Activated T-cell treated with anti-CD3 and anti-CD28 coated beads, Interleukin-2, amount 50 U/mL, for 24 hours (primary cell): ENCODE results near the gene PRMT1.
"Not testable (repeated sequence)": the region's sequence is repeated elsewhere in the genome, so short reads cannot be mapped to it uniquely, and the experiment has no call there.

Experiments
- DNase-seq: peaks from one replicate; pipeline ENCODE4 v3.0.0-alpha.2; 2020
- H3K27ac Mint-ChIP-seq: 2 replicates; pipeline ENCODE4 v1.8.0; 2020; ENCODE audit warnings: mild to moderate bottlenecking, mixed read lengths
- H3K27me3 Mint-ChIP-seq: 2 replicates; pipeline ENCODE4 v1.8.0; 2020; ENCODE audit warnings: mixed read lengths
- H3K36me3 Mint-ChIP-seq: 2 replicates; pipeline ENCODE4 v1.8.0; 2020; ENCODE audit warnings: low read depth, mixed read lengths
- H3K4me1 Mint-ChIP-seq: 2 replicates; pipeline ENCODE4 v1.8.0; 2020; ENCODE audit warnings: low read depth, mixed read lengths
- H3K4me3 Mint-ChIP-seq: 2 replicates; pipeline ENCODE4 v1.8.0; 2020; ENCODE audit warnings: mild to moderate bottlenecking, moderate library complexity, mixed read lengths
- H3K9me3 Mint-ChIP-seq: 2 replicates; pipeline ENCODE4 v1.8.0; 2020; ENCODE audit warnings: mixed read lengths

Gene PRMT1

DNA sequence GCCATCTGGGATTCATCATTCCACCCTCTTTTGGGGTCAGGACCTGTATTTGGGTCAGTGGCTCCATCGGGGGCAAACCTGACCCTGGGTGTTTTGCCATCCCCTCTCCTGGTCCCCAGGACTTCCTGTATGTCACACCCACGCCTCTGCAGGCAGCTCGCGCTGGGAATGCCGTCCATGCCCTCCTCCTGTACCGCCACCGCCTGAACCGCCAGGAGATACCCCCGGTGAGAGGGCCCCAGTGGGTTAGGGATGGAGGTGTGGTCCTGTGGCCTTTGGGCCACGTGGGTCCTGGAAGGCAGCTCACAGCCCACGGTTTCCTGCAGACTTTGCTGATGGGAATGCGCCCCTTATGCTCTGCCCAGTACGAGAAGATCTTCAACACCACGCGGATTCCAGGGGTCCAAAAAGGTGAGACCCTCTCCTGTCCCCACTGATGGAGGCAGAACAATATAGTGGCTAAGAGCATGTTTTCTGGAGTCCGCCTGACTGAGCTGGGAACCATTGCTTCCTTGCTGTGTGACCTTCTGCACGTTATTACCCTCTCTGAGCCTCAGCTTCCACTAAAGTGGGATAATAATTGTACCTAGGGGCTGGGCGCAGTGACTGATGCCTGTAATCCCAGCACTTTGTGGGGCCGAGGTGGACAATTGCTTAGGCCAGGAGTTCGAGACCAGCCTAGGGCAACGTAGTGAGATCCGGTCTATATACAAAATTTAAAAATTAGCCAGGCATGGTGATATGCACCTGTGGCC is 28.0 kb downstream of the PRMT1 start:
- H3K27ac Mint-ChIP-seq: no peak overlapping the region

DNA sequence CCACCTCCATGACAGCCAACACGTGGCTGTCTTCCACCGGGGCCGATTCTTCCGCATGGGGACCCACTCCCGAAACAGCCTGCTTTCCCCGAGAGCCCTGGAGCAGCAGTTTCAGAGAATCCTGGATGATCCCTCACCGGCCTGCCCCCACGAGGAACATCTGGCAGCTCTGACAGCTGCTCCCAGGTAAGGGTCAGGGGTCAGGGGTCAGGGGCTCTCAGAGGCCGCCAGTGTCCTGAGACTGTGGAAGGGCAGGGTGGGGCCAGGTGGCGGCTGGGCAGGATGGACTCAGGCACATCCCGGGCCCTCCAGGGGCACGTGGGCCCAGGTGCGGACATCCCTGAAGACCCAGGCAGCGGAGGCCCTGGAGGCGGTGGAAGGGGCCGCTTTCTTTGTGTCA is 28.8 kb downstream of the PRMT1 start:
- DNase-seq: no peak
- no peaks in the 10 kb centered on the region for H3K27me3 Mint-ChIP-seq
- no peak overlapping the region for H3K4me3 Mint-ChIP-seq
- H3K27ac Mint-ChIP-seq: no peak overlapping the region
- H3K9me3 Mint-ChIP-seq: no peaks in the 10 kb centered on the region
- H3K36me3 Mint-ChIP-seq: no peaks in the 10 kb centered on the region
- no peaks in the 10 kb centered on the region for H3K4me1 Mint-ChIP-seq

More for the DNA sequence above, 28.0 kb downstream of the PRMT1 start:
- Mint-ChIP-seq H3K4me1 (no peaks in the 10 kb centered on the region), H3K27me3 (no peaks in the 10 kb centered on the region), H3K4me3 (no peak overlapping the region), H3K36me3 (no peaks in the 10 kb centered on the region), H3K9me3 (no peaks in the 10 kb centered on the region)
- DNase-seq: no peak

DNA sequence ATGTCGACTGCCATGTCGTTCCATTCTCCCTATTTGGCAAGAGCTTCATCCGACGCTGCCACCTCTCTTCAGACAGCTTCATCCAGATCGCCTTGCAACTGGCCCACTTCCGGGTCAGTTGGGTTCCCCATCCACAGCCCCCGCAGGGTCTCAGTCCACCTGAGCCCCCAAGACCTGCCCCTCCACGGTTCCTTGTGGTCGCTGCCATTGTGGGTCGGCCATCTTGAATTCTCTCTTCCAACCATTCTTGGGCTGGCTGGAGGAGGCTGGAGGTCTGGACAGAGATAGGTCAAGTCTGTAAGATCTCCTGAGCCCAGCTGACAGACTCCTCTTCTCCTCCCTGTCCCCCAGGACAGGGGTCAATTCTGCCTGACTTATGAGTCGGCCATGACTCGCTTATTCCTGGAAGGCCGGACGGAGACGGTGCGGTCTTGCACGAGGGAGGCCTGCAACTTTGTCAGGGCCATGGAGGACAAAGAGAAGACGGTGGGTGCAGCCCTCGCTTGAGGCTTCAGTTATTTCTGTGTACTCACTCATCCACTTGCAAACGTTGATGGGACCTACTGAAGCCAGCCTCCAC is 33.4 kb downstream of the PRMT1 start:
- Mint-ChIP-seq H3K4me3 (no peak overlapping the region), H3K36me3 (no peaks in the 10 kb centered on the region), H3K27me3 (no peaks in the 10 kb centered on the region), H3K9me3 (no peaks in the 10 kb centered on the region), H3K27ac (no peak overlapping the region), H3K4me1 (no peaks in the 10 kb centered on the region)
- no peak for DNase-seq

GRCh38 chr19:49712397-49712859 is 35.4 kb downstream of the PRMT1 start:
- no peaks in the 10 kb centered on the region for H3K36me3 Mint-ChIP-seq
- H3K27ac Mint-ChIP-seq: no peak overlapping the region
- no peaks in the 10 kb centered on the region for H3K27me3 Mint-ChIP-seq
- H3K4me3 Mint-ChIP-seq: no peak overlapping the region
- no peak for DNase-seq
- H3K4me1 Mint-ChIP-seq: peaks cover 2% of the 10 kb centered on the region
- H3K9me3 Mint-ChIP-seq: no peaks in the 10 kb centered on the region

GRCh38 chr19:49713236-49713845 is 36.3 kb downstream of the PRMT1 start:
- Mint-ChIP-seq H3K27ac (no peak overlapping the region), H3K9me3 (no peaks in the 10 kb centered on the region), H3K27me3 (no peaks in the 10 kb centered on the region), H3K4me3 (no peak overlapping the region), H3K36me3 (no peaks in the 10 kb centered on the region), H3K4me1 (peaks cover 8% of the 10 kb centered on the region)
- no peak for DNase-seq

DNA sequence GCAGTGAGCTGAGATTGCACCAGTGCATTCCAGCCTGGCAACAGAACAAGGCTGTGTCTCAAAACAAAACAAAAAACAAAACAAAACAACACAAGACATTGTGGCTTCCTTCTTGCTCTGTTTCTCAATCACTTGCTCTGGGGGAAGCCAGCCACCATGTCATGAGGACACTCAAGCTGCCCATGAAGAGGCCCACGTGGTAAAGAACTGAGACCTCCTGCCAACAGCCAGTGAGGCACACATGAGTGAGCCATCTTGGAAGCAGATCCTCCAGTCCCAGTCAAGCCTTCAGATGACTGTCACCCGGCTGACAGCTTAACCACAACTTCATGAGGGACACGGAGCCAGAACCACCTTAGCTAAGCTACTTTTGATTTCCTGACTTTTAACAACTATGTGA is 39.1 kb downstream of the PRMT1 start:
- Mint-ChIP-seq H3K4me1 (peaks cover 10% of the 10 kb centered on the region), H3K9me3 (no peaks in the 10 kb centered on the region), H3K27ac (no peak overlapping the region), H3K4me3 (no peak overlapping the region), H3K36me3 (no peaks in the 10 kb centered on the region), H3K27me3 (no peaks in the 10 kb centered on the region)
- DNase-seq: no peak

GRCh38 chr19:49718511-49718910 is 41.4 kb downstream of the PRMT1 start:
- Mint-ChIP-seq H3K9me3 (no peaks in the 10 kb centered on the region), H3K36me3 (peaks cover 2% of the 10 kb centered on the region), H3K27me3 (no peaks in the 10 kb centered on the region), H3K4me1 (peaks cover 10% of the 10 kb centered on the region), H3K27ac (peak overlapping the region; percentile 29), H3K4me3 (peak overlapping the region; percentile 16)
- DNase-seq: no peak

GRCh38 chr19:49718991-49719390 is 41.9 kb downstream of the PRMT1 start:
- Mint-ChIP-seq H3K27me3 (no peaks in the 10 kb centered on the region), H3K36me3 (peaks cover 2% of the 10 kb centered on the region), H3K4me1 (peaks cover 10% of the 10 kb centered on the region), H3K27ac (no peak overlapping the region), H3K9me3 (no peaks in the 10 kb centered on the region), H3K4me3 (no peak overlapping the region)
- DNase-seq: no peak

DNA sequence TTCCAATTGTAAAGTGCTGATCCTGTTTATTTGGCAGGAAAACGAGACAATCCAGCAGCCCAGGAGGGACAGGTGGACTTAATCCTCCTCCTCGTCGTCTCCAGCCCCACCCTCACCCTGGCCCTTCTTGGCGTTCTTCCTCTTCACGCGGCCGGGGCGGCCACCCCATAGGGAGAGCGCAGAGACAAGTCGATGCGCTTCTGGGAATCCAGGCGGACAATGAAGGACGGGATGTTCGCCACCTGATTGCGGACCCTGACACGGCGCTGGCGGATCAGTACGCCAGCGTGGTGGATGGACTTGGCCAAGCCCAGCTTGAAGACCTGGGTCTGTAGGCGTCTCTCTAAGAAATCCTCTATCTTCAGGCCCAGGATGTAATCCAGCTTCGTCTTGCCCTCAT is 42.3 kb downstream of the PRMT1 start:
- not testable (repeated sequence) for H3K4me1 Mint-ChIP-seq, H3K4me3 Mint-ChIP-seq

GRCh38 chr19:49727217-49728030 is 50.4 kb downstream of the PRMT1 start:
- no peak overlapping the region for H3K4me3 Mint-ChIP-seq
- H3K27me3 Mint-ChIP-seq: no peaks in the 10 kb centered on the region
- H3K4me1 Mint-ChIP-seq: no peaks in the 10 kb centered on the region
- no peaks in the 10 kb centered on the region for H3K9me3 Mint-ChIP-seq
- no peak overlapping the region for H3K27ac Mint-ChIP-seq
- no peak for DNase-seq
- H3K36me3 Mint-ChIP-seq: no peaks in the 10 kb centered on the region

More for the DNA sequence above, 42.3 kb downstream of the PRMT1 start:
- H3K36me3 Mint-ChIP-seq, H3K27ac Mint-ChIP-seq, DNase-seq, H3K27me3 Mint-ChIP-seq, H3K9me3 Mint-ChIP-seq: not testable (repeated sequence)

- H3K9me3 Mint-ChIP-seq: no peaks in the 10 kb centered on the region
- no peaks in the 10 kb centered on the region for H3K27me3 Mint-ChIP-seq
- no peaks in the 10 kb centered on the region for H3K4me1 Mint-ChIP-seq
- no peak overlapping the region for H3K4me3 Mint-ChIP-seq
- H3K27ac Mint-ChIP-seq: no peak overlapping the region
- H3K36me3 Mint-ChIP-seq: no peaks in the 10 kb centered on the region
- DNase-seq: no peak
Observed at GRCh38 chr19:49730166-49730565, 53.1 kb downstream of the PRMT1 start.
